ENCODE measurements around the gene SMARCA1. TPM values are rescaled to one million over a fixed set of nuclear protein-coding genes. Genes with fewer than 3 reads are reported as not detected.

Gene SMARCA1
- total and polyA plus RNA-seq, 2 of the 4 experiments (the other 2 are of a cell fraction): 31.0 to 32.8 TPM

- Histone ChIP-seq H2BK5ac (ENCODE audit: low read depth, low read length, poor library complexity, severe bottlenecking) (no peak overlapping the region), H4K20me1 (ENCODE audit: insufficient read depth, low read length) (no peaks in the 10 kb centered on the region), H3K27ac (ENCODE audit: insufficient read depth, low read length) (no peak overlapping the region), H2AK5ac (ENCODE audit: low read depth, low read length) (no peak overlapping the region), H3K9ac (ENCODE audit: low read depth, low read length) (no peak overlapping the region), H4K91ac (ENCODE audit: insufficient read depth, low read depth, low read length) (no peak overlapping the region), H3K4me1 (ENCODE audit: control insufficient read depth, insufficient read depth, low read length) (no peaks in the 10 kb centered on the region), H3K14ac (replicated peaks; ENCODE audit: low read depth, low read length) (no peak overlapping the region), H3K36me3 (ENCODE audit: control insufficient read depth, insufficient read depth, low read length) (peaks cover 9% of the 10 kb centered on the region), H3K4me3 (ENCODE audit: insufficient read depth, low read depth, low read length) (no peak overlapping the region), H3K56ac (ENCODE audit: extremely low read depth, insufficient read depth, low read length) (no peak overlapping the region), H2AK9ac (replicated peaks; ENCODE audit: low read depth, low read length, poor library complexity) (no peak overlapping the region), H3K4me2 (ENCODE audit: low read depth, low read length) (no peak overlapping the region), H2BK15ac (ENCODE audit: low read depth, low read length) (no peak overlapping the region), H2AFZ (replicated peaks; ENCODE audit: low read length, poor library complexity) (no peak overlapping the region), H3K79me1 (ENCODE audit: low read depth in 1 of 2, low read length in 2 of 2) (no peaks in the 10 kb centered on the region), H2BK120ac (ENCODE audit: low read depth, low read length) (no peak overlapping the region), H4K5ac (ENCODE audit: low read depth, low read length) (no peak overlapping the region), H3K9me1 (ENCODE audit: insufficient read depth, low read length) (no peaks in the 10 kb centered on the region), H3K23ac (ENCODE audit: low read depth, low read length) (no peak overlapping the region), H3K27me3 (ENCODE audit: control insufficient read depth, insufficient read depth, low read length) (no peaks in the 10 kb centered on the region; the same call in 1 of the 2 replicates), H4K8ac (ENCODE audit: low read depth in 2 of 2, low read length in 2 of 2) (no peak overlapping the region), H3K4ac (ENCODE audit: low read depth, low read length) (no peak overlapping the region), H2BK20ac (ENCODE audit: low read depth, low read length) (no peak overlapping the region), H3K9me3 (ENCODE audit: control insufficient read depth, insufficient read depth, low read length) (no peaks in the 10 kb centered on the region), H3K18ac (ENCODE audit: low read depth, low read length) (no peak overlapping the region)
- no TSS peak for BruUV-seq (replicated peaks)
- dilution Hi-C loops (cut with HindIII; ENCODE audit: low sequenced_read_pairs, unreplicated experiment) (no loop called here), in situ Hi-C loops (cut with MboI; ENCODE audit: low sequenced_read_pairs) (no loop called here), intact Hi-C loops (cut with micrococcal nuclease) (no loop called here)
- POLR2A ChIA-PET (ENCODE audit: unreplicated experiment): no interaction called here
- TF ChIP-seq MAFK (IDR thresholded peaks at IDR 0.05; ENCODE audit: low read depth, low read length) (no peak), MAZ (IDR thresholded peaks at IDR 0.05; ENCODE audit: borderline replicate concordance, low read depth, low read length) (no peak), NFE2L2 (IDR thresholded peaks at IDR 0.05; ENCODE audit: low read depth, low read length) (no peak), RAD21 (IDR thresholded peaks at IDR 0.05; ENCODE audit: low read length) (no peak), FOS (IDR thresholded peaks at IDR 0.05; ENCODE audit: low read depth, low read length) (no peak), CEBPB (IDR thresholded peaks at IDR 0.05; ENCODE audit: low read depth, low read length) (no peak), SMC3 (IDR thresholded peaks at IDR 0.05; ENCODE audit: low read depth, low read length) (no peak), CHD1 (IDR thresholded peaks at IDR 0.05; ENCODE audit: low read depth, low read length) (no peak), ELK1 (IDR thresholded peaks at IDR 0.05; ENCODE audit: borderline replicate concordance, low read depth, low read length) (no peak), RFX5 (IDR thresholded peaks at IDR 0.05; ENCODE audit: low read depth, low read length) (no peak), POLR2A (IDR thresholded peaks at IDR 0.05; ENCODE audit: low read depth, low read length) (no peak), USF2 (IDR thresholded peaks at IDR 0.05; ENCODE audit: low read depth, low read length) (no peak), BHLHE40 (IDR thresholded peaks at IDR 0.05; ENCODE audit: low read depth, low read length) (no peak), MXI1 (IDR thresholded peaks at IDR 0.05; ENCODE audit: borderline replicate concordance, low read depth, low read length) (no peak), RCOR1 (IDR thresholded peaks at IDR 0.05; ENCODE audit: insufficient replicate concordance, low read length) (no peak), CTCF (conservative IDR thresholded peaks at IDR 0.05; ENCODE audit: low read depth, low read length) (no peak)
- DNase-seq (peak; percentile 20), ATAC-seq (ENCODE audit: low read depth) (peak; percentile 40)
- CTCF ChIA-PET: no interaction called here
- 13% methylated on average over 1 of the region's 3 CpGs; no CpG with 5 or more reads in 1 of the 2 experiments for WGBS, 2 experiments (ENCODE audit: extremely low coverage in 2 of 2, insufficient read length in 1 of 2)
Measured at GRCh38 chrX:129565046-129565650, 41.9 kb upstream of the SMARCA1 start.

Measured in IMR-90 (cell line).